ENCODE measurements around the gene HOXA4.

- TF ChIP-seq CTCF (IDR thresholded peaks at IDR 0.05 in 8 of 11, conservative IDR thresholded peaks at IDR 0.05 in 3 of 11) = no peak
- no peak for TF ChIP-seq POLR2AphosphoS5 (IDR thresholded peaks at IDR 0.05)
- TF ChIP-seq POLR2A (IDR thresholded peaks at IDR 0.05) = no peak
These were observed 30.8 kb downstream of the HOXA4 start for GRCh38 chr7:27099453-27100370.

Data from spleen (tissue), 7 donors.